ENCODE measurements around the gene CCDC12.
"Not testable (repeated sequence)": the region's sequence is repeated elsewhere in the genome, so short reads cannot be mapped to it uniquely, and the experiment has no call there.

Gene CCDC12

GRCh38 chr3:46922426-46922825, 54.1 kb downstream of the CCDC12 start:
- DNase-seq = no peak

GRCh38 chr3:46921871-46922271, 54.7 kb downstream of the CCDC12 start:
- no peak for DNase-seq

GRCh38 chr3:46921041-46921440, 55.5 kb downstream of the CCDC12 start:
- DNase-seq = no peak

DNA sequence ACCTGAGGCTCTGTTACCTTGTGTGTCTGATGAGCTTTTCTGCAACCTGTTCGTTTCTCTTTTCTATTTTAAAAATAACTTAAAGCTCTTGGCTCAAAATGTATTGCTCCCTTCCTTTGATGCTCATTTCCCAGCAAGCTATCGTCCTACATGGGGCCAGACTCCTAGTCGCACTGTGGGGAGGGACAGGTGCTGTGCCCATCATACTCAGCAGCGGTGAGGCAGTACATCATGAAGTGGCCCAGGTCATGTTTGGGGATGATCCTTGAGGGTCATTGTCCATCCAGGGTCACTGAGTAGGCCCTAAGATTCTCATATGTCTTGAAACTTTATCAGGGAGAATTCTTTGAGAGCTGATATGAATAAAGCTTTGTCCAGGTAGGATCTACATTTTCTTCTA, 57.9 kb downstream of the CCDC12 start:
- no peak for DNase-seq

DNA sequence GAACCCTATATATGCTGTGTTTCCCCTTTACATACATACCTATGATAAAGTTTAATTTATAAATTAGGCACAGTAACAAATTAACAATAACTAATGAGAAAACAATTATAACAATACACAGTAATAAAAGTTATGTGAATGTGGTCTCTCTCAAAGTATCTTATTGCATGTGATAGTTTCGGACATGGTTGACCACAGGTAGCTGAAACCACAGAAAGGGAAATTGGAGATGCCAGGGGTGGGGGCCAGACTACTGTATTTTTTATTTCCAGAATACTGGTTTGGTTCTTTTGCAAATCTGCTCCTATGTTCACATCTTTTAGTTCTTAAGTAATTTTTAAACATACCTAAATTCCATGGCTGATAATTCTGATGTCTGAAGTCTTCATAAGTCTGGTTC, 58.3 kb downstream of the CCDC12 start:
- no peak for DNase-seq

DNA sequence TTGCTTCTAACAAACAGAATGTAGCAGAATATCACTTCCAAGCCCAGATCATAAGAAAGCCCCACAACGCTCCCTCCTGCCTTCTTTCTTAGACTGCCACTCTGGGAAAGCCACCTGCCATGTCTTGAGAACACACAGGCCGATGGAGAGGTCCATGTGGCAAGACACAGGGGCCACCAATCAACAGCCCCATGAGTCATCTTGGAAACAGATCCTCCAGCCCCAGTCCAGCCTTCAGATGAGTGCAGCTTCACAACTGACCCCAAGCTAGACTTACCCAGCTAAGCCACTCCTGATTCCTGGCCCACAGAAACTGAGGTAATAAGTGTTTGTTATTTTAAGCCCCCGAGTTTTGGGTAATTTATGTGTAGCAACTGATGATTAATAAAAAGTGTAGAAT, 59.3 kb downstream of the CCDC12 start:
- no peak for DNase-seq

GRCh38 chr3:46916799-46917198, 59.7 kb downstream of the CCDC12 start:
- no peak for DNase-seq

- DNase-seq = no peak
These were observed 60.3 kb downstream of the CCDC12 start for GRCh38 chr3:46916278-46916677.

DNA sequence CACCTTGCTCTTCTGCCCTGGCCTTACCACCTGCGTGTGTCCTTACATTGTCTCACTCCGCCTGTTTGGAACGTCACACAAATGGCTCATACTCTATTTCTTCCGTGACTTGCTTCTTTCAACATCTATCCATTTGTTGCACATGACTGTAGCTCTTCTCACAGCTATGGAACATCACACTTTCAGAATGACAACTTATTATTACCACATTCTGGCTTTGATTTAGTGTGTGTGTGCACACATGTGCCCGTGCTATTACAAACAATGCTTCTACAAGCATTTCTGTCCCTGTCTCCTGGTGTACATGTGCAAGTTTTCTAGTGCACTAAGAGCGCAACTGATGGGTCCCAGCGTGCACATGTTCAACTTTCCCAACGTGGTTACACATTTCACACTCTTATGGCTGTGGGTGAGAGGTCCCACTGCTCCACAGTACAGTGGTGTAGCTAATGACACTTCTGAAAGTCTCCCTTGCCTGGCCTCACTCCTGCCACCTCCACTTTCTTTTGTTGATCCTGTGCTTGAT, 61.2 kb downstream of the CCDC12 start:
- no peak for DNase-seq

DNA sequence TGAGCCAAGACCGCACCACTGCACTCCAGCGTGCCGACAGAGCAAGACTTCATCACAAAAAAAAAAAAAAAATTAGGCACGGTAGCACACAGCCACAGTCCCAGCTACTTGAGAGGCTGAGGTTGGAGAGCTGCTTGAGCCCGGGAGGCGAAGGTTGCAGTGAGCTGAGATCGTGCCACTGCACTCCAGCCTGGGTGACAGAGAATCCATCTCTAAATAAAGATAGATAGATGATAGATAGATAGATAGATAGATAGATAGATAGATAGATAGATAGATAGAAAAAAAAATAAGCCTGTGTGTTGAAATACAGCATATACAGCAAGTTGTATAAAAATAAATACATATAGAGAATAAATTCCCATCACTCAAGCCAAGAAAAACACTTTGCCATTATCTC, 61.7 kb downstream of the CCDC12 start:
- DNase-seq = no peak

DNA sequence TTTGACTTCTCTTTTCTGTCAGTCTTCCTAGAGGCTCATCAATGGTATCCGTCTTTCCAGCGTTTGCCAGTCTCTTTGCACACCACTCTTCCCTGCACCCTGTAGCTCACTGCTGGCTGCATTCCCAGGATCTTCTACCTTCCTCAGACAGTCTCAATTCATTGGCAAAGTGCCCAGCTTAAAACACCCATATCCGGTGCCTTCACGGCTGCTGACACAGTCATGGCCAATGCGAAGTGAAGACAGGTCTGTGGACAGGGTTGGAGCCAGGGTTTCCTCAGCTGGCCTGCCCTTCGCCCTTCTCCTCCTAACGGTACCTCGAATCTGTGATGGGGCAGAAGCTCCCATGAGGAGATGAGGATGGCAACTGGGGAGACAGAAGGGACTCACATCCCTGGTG, 62.9 kb downstream of the CCDC12 start:
- peak; percentile 73 for DNase-seq

- no peak for DNase-seq
These were observed 63.6 kb downstream of the CCDC12 start for GRCh38 chr3:46912986-46913385.

- not testable (repeated sequence) for DNase-seq
These were observed 65.6 kb downstream of the CCDC12 start for GRCh38 chr3:46910914-46911313.

GRCh38 chr3:46910166-46910760, 66.3 kb downstream of the CCDC12 start:
- no peak for DNase-seq

GRCh38 chr3:46909535-46910161, 66.9 kb downstream of the CCDC12 start:
- peak; percentile 87 for DNase-seq

DNA sequence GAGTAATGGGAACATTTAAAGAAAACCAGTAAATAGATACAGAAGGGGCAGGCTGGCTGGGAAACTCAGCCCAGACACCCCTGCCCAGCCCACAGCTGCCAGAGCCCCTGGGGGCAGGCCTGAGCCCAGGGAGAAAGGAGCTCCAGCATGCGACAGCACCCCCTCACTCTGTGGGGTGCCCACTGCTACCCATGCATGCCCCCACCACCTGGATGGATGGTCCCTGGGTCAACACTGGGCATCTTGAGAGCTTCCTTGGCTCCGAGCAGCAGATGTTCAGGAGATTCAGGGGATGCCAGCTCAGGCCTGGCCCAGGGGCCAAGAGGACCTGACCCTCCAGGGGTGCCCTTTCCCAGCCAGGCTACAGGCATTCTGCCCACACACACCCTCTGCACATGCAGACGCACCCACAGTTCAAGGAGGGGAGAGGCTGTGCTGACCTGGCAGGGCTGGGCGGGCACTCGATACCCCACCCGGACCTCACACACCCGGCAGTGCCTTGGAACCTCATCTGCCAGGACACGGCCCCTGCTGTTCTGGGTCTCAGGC, 67.5 kb downstream of the CCDC12 start:
- no peak for DNase-seq

GRCh38 chr3:46908294-46908985, 68.1 kb downstream of the CCDC12 start:
- peak; percentile 67 for DNase-seq

DNA sequence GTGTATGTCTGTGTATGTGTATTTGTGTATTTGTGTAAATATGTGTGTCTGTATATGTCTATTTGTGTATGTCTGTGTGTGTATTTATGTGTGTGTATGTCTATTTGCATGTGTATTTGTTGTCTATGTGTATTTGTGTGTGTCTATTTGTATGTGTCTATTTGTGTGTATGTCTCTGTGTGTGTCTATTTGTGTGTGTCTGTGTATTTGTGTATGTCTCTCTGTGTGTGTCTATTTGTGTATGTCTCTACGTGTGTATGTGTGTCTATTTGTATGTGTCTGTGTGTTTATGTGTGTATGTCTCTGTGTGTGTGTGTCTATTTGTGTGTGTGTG, 68.6 kb downstream of the CCDC12 start:
- no peak for DNase-seq

DNA sequence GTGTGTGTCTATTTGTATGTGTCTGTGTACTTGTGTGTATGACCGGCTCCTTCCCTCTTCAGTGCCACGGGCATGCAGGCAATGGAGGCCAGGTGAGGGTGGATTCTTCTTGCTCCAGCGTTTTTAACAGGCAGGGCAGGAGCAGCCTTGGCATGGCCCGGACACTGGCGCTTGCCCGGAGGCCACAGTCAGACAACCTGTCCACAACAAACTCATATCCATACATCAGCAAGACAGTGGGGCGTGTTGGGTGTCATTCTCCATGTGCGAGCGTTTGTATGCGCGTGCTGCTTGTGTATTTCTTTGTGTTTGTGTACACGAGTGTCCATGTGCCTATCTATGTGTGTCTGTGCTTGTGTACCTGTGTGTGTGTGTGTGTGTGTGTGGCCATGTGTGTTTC, 69.3 kb downstream of the CCDC12 start:
- DNase-seq = no peak

- DNase-seq = no peak
These were observed 70.0 kb downstream of the CCDC12 start for GRCh38 chr3:46906471-46907058.

- no peak for DNase-seq
These were observed 70.7 kb downstream of the CCDC12 start for GRCh38 chr3:46905661-46906451.

DNA sequence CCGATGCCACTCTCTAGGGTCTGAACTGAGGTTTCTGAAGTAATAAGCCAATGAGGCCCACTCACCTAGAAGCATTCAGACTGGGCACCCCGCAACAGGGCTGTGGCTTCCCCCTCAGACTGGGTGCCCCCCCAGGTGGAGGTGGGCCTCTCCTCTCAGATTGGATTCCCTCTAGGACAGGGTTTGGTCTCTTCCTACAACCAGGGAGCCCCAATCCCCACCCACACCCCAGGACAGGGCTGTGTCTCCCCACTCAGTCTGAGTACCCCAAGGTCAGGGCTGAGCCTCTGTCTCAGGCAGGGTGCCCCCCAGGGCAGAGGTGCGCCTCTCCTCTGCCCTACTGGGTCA, 71.4 kb downstream of the CCDC12 start:
- DNase-seq = no peak

All from fibroblast of skin of back (primary cell).